ENCODE data around the gene PADI3.

DNA sequence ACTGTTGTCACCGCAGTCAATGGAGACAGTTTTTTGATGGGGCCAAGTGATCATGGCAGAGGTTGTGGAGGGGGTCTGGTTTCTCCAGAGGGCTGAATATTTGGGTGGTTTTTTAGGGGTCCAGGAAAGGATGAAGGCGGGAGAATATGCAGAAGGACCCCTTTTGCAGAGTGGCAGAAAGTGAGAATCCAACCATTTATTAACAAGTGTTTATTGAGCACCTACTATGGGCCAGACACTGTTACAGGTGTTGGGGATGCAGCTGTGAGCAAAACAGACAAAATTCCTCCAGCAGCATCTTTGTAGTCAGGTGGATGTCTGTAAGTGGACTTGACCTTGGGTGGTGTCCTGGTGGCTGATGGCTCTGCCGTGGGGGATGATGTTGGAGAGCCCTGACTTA is 28.6 kb upstream of the PADI3 start:
- TF ChIP-seq, protein P1, sequence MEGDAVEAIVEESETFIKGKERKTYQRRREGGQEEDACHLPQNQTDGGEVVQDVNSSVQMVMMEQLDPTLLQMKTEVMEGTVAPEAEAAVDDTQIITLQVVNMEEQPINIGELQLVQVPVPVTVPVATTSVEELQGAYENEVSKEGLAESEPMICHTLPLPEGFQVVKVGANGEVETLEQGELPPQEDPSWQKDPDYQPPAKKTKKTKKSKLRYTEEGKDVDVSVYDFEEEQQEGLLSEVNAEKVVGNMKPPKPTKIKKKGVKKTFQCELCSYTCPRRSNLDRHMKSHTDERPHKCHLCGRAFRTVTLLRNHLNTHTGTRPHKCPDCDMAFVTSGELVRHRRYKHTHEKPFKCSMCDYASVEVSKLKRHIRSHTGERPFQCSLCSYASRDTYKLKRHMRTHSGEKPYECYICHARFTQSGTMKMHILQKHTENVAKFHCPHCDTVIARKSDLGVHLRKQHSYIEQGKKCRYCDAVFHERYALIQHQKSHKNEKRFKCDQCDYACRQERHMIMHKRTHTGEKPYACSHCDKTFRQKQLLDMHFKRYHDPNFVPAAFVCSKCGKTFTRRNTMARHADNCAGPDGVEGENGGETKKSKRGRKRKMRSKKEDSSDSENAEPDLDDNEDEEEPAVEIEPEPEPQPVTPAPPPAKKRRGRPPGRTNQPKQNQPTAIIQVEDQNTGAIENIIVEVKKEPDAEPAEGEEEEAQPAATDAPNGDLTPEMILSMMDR (IDR thresholded peaks at IDR 0.05): no peak
- TF ChIP-seq POLR2A (IDR thresholded peaks at IDR 0.05): no peak
